Parathyroid adenoma (tissue), 2 donors: ENCODE measurements around the gene STK11IP.

Source experiments
- H2AFZ ChIP-seq: fragments of 300-600 bp; sonication (generic); one replicate; pipeline ENCODE4 v1.7.0; 2017; ENCODE audit warnings: antibody characterized with exemption, mild to moderate bottlenecking
- H3K27ac ChIP-seq: fragments of 300-600 bp; sonication (generic); one replicate; pipeline ENCODE4 v1.7.0; 2017
- H3K27me3 ChIP-seq: fragments of 300-600 bp; sonication (generic); one replicate; pipeline ENCODE4 v1.7.0; 2017; ENCODE audit warnings: low read length; ENCODE audit not compliant: control insufficient read depth, insufficient read depth
- H3K36me3 ChIP-seq: fragments of 300-600 bp; sonication (generic); one replicate; pipeline ENCODE4 v1.7.0; 2017; ENCODE audit warnings: low read length; ENCODE audit not compliant: control insufficient read depth, insufficient read depth
- H3K4me1 ChIP-seq: fragments of 300-600 bp; sonication (generic); one replicate; pipeline ENCODE4 v1.7.0; 2017; ENCODE audit warnings: control low read depth
- H3K4me2 ChIP-seq: fragments of 300-600 bp; sonication (generic); one replicate; pipeline ENCODE4 v1.7.0; 2017; ENCODE audit warnings: low read length
- H3K4me3 ChIP-seq: fragments of 300-600 bp; sonication (generic); one replicate; pipeline ENCODE4 v1.7.0; 2017; ENCODE audit warnings: low read depth, low read length
- H3K79me2 ChIP-seq: fragments of 300-600 bp; sonication (generic); one replicate; pipeline ENCODE4 v1.7.0; 2017; ENCODE audit warnings: control low read depth
- H3K9ac ChIP-seq: fragments of 300-600 bp; sonication (generic); one replicate; pipeline ENCODE4 v1.7.0; 2017; ENCODE audit warnings: mild to moderate bottlenecking
- H3K9me3 ChIP-seq: fragments of 300-600 bp; sonication (generic); one replicate; pipeline ENCODE4 v1.7.0; 2017; ENCODE audit warnings: low read length; ENCODE audit not compliant: control insufficient read depth
- CTCF ChIP-seq: fragments of 300-600 bp; sonication (generic); IDR thresholded peaks from one replicate; pipeline ENCODE4 v1.7.0; 2017; ENCODE audit warnings: antibody characterized with exemption, mild to moderate bottlenecking
- donor health status: primary hyperparathyroidism.

The STK11IP gene

GRCh38 chr2:219663116-219663762, 65.6 kb downstream of the STK11IP start:
- Histone ChIP-seq H2AFZ (no peak overlapping the region), H3K27me3 (no peaks in the 10 kb centered on the region), H3K79me2 (no peaks in the 10 kb centered on the region), H3K4me3 (no peak overlapping the region), H3K27ac (no peak overlapping the region), H3K4me2 (no peak overlapping the region), H3K4me1 (no peaks in the 10 kb centered on the region), H3K9ac (no peak overlapping the region), H3K9me3 (no peaks in the 10 kb centered on the region), H3K36me3 (no peaks in the 10 kb centered on the region)
- no peak for TF ChIP-seq CTCF

- no peak overlapping the region for H3K4me3 ChIP-seq
- H3K79me2 ChIP-seq = no peaks in the 10 kb centered on the region
- H3K9ac ChIP-seq = no peak overlapping the region
- H3K9me3 ChIP-seq = no peaks in the 10 kb centered on the region
- no peaks in the 10 kb centered on the region for H3K27me3 ChIP-seq
- no peak overlapping the region for H3K4me2 ChIP-seq
- H3K36me3 ChIP-seq = no peaks in the 10 kb centered on the region
- H3K4me1 ChIP-seq = no peaks in the 10 kb centered on the region
- no peak overlapping the region for H3K27ac ChIP-seq
- TF ChIP-seq CTCF = no peak
- no peak overlapping the region for H2AFZ ChIP-seq
These were observed 66.4 kb downstream of the STK11IP start for GRCh38 chr2:219664041-219664440.

DNA sequence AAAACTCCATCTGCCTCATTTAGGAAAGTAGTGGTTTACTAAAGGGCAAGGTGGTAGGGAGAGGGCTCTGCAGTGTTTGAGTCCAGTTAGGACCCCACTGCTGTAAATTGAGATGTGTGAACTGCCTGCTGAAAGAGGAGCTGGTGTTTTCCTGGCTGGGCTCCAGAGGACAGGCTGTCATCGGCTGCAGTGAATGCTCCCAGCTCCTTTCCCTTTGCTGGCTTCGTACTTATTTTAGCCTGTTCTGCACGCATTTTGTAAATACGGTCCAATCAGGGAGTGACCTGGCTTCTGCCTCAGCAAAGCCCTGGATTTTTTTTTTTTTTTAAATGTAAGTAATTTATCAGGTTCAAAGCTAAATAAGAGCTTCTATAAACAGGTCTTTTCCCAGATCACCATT, 67.3 kb downstream of the STK11IP start:
- no peak for TF ChIP-seq CTCF
- no peak overlapping the region for H3K4me2 ChIP-seq
- no peaks in the 10 kb centered on the region for H3K4me1 ChIP-seq
- H3K36me3 ChIP-seq = no peaks in the 10 kb centered on the region
- H3K79me2 ChIP-seq = no peaks in the 10 kb centered on the region
- H2AFZ ChIP-seq = no peak overlapping the region
- no peak overlapping the region for H3K4me3 ChIP-seq
- H3K9me3 ChIP-seq = no peaks in the 10 kb centered on the region
- H3K27me3 ChIP-seq = no peaks in the 10 kb centered on the region
- H3K9ac ChIP-seq = no peak overlapping the region
- H3K27ac ChIP-seq = no peak overlapping the region

DNA sequence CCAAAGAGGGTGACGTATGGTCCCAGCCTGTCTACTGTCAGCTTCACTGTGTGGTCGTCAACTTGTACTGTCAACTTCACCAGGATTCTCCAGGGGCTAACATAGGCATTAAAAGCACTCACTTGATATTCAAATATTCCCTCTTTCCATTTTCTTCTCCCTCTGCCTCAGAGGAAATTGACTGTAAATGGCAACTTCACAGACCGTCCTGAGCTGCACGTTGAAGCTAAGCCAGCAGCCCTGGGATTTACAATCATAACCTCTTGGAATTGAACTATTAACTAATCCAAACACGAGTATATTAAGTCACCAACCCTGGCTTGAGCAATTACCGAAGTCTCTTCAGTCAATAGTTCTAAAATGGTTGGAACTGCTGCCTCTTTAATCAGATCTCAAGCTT, 68.3 kb downstream of the STK11IP start:
- Histone ChIP-seq H3K27ac (no peak overlapping the region), H3K4me3 (no peak overlapping the region), H3K79me2 (no peaks in the 10 kb centered on the region), H3K27me3 (no peaks in the 10 kb centered on the region), H3K4me1 (no peaks in the 10 kb centered on the region), H3K9ac (no peak overlapping the region), H3K4me2 (no peak overlapping the region), H2AFZ (no peak overlapping the region), H3K36me3 (no peaks in the 10 kb centered on the region), H3K9me3 (no peaks in the 10 kb centered on the region)
- no peak for TF ChIP-seq CTCF
